HL-60/S4 treated with phorbol 12-myristate 13-acetate at 8.2 ng/mL for 4 days and 3 days (cell line): ENCODE data around the gene IQCF2.
"Not testable (repeated sequence)": the region's sequence is repeated elsewhere in the genome, so short reads cannot be mapped to it uniquely, and the experiment has no call there.

Experiments
- in situ Hi-C: fragments of 300-500 bp; cut with MboI; formaldehyde crosslinking; loops from 2 replicates; pipeline ENCODE4 v1.15.0; 2022; ENCODE audit warnings: low sequenced_read_pairs

IQCF2 gene

DNA sequence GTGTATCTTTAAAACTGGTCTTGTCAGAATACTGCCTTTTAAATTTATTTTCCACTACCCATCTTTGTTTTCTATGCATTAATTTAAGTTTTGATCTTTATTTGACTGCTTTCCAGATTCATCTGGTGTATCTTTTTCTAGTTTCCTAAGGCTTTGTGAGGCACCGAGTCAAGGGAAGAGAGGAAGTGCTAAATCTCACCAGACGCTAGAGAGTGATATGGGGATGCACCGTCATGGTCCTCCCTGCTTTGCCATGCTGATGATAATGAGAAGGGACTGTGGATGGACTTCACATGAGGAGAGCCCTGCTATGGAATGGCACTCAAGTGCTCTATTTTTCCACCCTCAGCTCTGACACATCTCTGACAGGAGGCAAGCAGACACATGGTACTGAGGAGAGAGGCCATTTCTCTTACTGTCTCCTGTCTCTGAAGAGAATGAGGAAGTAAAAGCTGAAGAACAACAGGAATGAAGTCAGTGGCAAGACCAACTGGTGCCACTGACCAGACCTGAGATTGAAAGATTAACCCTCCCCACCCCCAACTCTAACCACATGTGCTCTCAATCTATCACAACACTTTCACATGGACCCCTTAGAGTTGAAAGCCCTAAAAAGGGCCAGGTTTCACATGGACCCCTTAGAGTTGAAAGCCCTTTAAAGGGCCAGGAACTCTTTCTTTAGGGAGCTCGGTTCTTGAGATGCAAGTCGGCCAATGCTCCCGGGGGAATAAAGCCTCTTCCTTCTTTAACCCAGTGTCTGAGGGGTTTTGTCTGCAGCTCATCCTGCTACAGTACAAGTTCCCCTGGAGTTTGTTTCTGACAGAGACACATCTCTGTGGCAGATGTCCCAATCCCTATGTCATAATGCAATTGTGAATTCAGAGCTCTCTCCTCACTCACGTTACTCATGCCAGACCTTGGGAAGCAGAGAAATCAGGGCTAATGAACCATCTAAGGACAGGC, at the start of gene IQCF2:
TSS of gene IQCF2 (plus strand) at position 913 of the 963 bp plus-strand sequence. CDS start 52 bp downstream, outside the sequence.
- in situ Hi-C loops, result no loop called here

DNA sequence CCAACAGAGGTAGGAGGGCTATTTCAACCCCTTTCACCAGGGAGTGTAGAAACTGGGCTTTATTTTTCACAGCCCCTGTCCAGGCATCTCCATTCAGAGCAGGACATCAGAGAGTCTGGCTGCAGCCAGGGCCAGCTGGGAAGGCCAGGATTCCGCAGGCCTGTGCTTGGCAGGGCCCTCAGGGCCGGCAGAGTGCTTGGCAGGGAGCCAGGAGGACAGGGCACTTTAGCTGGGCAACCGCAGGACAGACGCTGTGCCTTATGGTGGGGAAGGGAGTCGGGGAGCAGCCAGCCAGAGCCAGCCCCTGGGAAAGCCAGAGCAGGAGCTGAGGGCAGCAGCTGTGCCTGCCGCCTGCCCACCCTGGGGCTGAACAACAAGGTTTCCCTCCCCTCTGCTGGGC, 47.9 kb upstream of the IQCF2 start:
- in situ Hi-C loops, result no loop called here

DNA sequence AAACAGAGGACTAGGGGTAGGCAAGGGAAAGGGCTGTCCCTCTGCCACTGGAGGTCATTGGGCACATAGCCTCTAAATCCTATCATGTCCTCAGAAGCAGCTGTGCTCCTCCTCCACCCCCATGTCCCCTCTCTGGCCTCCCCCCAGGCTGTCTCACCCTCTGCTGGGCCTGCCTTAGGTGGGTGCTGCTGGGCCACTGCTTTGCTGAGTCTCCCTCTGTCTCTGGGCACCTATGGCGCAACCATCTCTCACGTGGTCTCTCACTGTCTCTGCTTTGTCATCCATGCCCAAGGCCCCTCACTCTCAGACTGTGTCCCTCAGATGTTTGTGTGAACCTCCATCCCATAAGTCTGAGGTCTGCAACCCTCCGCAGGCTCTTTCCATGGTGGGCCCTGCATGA, 47.4 kb upstream of the IQCF2 start:
- in situ Hi-C loops, result no loop called here

DNA sequence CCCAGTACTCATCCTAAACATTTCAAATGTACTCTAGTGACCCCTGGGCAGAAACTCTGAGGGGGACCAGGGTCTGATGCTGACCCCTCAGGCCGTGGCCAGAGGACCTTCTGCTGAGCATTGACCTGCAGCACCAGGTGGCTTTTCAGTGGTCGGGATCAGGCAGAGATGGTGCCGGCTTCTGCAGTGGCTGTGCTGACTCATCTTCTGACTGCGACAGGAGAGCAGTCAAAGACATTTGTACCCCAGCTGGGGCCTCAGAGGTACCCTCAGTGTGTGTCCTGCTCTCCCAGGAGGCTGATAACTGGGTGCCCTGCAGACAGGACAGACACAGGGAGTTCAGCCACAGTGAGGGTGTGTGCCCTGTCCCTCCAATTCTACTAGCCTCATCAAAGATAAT, 45.8 kb upstream of the IQCF2 start:
- in situ Hi-C loops, result no loop called here

DNA sequence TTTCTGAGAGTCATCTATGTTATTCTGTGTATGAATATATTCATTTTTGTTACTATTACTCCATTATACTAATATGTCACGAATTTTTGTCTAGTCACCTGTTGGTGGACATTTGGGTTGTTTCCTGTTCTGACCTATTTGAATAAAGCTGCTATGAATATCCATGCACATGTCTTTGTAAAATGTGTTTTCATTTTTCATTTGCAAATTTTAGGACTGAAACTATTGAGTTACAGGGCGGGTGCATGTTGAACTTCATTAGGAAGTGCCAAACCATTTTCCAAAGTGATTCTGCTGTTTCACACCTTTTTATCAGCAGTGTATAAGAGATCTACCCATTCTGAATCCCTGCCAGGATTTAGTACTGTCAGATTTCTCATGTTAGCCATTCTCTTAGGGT, 44.7 kb upstream of the IQCF2 start:
- in situ Hi-C loops, result no loop called here

DNA sequence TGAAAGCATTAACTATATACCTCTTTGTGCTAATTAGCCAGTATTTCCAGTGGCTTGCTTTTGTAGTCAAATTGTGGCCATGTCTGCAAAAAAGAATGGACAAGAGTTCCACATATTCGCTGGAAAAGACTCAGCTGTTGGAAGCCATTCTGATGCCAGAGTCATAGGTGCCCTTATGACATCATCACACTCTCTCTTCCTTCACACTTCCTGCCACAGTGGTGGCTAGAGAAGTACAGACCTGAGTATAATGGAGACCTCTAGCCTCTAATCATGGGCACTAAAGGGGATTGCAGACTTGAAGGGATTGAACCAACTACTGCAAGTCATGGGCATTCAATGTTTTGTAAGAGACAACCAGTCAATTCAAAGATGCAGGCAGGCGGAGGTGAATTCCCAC, 44.0 kb upstream of the IQCF2 start:
- in situ Hi-C loops, result no loop called here

DNA sequence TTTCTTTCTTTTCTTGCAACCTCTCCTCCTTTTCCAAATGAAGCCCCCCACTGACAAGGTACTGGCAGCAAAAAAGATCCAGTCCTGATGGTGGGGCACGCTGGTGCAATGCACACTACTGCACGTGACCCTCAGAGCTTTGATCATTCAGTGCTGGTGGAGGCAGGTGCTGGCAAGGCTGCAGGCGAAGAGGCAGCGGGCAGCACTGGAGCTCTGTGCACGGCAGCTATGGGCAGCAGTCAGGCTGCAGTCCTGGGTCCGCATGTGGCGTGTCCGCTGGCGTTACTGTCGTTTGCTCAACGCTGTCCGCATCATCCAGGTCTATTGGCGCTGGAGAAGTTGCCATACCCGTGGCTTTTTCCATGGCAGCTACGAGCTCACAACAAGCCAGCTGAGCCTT, 42.3 kb upstream of the IQCF2 start:
- in situ Hi-C loops, result no loop called here

DNA sequence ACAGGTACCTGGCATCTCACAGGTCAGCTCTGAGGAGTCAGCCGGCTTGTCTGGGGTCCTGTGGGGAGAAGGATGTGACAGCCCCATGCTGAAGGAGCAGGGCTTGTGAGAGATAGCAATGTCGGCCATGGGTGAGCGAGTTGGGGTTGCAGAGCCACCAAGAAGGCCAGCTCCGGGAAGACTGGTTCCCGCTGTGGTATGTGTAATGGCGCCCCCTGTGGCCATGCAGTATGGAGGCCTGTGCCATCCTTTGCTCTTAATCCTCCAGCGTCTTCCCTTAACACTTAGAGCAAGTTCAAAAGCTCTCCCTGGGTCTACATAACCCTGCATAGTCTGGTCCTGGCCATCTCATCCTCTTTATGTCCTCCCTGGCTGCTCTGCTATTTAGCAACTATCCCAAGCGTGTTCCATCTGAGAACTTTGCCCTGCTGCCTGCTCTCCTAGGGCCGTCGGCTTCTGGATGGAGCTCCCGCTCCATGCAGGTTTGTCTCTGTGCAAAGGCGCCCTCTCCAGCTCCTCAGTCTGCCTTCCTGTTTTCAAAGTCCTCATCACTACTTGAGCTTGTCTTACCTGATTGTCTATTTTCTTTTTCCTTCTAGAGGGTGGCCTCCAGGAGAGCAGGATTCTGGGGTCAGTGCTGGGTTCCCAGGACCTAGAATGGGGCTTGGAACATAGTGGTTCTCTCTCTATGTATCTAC, 41.6 kb upstream of the IQCF2 start:
- in situ Hi-C loops, result no loop called here

DNA sequence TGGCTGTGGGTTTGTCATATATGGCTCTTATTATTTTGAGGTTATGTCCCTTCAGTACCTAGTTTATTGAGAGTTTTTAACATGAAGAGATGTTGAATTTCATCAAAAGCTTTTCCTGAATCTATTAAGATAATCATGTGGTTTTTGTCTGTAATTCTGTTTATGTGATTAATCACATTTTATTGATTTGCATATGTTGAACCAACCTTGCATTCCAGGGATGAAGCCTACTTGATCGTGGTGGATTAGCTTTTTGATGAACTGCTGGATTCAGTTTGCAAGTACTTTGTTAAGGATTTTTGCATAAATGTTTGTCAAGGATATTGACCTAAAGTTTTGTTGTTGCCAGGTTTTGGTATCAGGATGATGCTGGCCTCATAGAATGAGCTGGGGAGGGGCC, 33.1 kb upstream of the IQCF2 start:
- in situ Hi-C loops, result no loop called here

DNA sequence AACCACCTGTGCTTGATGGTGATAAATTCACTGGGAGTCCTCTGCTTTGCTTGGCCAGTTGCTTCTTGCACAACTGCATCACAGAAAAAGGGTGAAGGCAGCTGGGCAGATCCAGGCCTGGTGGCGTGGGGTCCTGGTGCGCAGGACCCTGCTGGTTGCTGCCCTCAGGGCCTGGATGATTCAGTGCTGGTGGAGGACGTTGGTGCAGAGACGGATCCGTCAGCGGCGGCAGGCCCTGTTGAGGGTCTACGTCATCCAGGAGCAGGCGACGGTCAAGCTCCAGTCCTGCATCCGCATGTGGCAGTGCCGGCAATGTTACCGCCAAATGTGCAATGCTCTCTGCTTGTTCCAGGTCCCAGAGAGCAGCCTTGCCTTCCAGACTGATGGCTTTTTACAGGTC, 31.1 kb upstream of the IQCF2 start:
- in situ Hi-C loops, result no loop called here

DNA sequence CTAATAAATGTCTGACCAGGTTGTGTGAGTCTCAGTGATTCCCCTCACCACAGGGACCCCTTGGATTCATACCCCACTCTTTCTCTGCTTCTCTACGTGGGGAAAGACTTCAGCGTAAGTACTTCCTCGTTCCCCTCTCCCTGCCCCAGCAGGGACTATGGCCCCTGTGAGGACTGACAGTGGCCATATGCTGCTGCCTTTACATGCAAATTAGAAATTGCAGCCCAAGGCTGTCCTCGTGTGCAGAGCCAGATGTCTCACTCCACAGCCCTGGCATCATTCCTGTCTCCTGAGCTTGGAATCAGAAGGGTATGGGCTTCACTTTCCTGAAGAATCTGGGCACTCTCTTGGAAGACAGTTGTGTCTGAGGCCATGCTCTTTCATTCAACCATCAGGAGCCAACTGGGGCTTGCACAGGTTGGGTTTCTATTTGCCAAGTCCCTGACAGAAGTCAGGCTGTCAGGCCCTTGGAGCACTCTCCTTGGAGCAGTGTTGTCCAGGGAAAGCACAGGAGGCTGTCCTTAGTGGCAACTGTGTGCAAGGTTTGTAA, 30.5 kb upstream of the IQCF2 start:
- in situ Hi-C loops, result no loop called here

DNA sequence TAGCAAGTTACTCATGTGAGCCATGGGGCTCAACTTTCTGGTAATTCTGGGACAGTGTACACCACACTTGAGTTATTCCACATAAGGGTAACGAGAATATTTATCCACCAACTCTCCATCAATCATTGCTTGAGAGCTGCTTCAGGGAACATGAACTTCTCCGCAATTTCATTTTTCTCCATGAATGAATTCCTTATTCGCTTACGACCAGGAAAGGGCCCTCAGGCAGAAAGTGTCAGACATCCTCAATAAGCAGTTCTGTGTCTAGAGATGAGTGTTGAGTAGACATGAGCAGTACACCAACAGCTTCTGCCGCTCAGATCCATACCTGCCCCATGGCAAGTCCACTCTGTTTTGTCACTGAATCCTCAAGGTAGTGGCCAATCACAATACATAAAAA, 24.8 kb upstream of the IQCF2 start:
- in situ Hi-C loops, result no loop called here

DNA sequence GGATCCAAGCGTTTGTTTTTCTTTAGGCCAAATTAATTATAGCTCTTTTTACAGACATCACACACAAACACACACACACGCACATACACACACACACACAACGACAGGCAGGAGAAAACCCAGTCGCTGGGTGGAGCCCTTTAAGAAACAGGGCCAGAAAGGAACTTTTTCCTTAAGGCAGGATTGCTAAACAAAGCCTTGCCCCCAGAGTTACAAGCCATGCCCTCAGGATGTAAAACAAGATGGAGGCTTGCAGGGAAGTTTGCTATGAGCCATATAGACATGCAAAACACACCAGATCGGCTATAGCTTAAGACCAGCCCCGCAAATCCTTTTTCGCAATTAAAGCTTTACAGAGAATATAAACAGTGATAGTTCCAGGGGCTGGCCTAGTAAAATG, 16.3 kb upstream of the IQCF2 start:
- in situ Hi-C loops, result no loop called here

DNA sequence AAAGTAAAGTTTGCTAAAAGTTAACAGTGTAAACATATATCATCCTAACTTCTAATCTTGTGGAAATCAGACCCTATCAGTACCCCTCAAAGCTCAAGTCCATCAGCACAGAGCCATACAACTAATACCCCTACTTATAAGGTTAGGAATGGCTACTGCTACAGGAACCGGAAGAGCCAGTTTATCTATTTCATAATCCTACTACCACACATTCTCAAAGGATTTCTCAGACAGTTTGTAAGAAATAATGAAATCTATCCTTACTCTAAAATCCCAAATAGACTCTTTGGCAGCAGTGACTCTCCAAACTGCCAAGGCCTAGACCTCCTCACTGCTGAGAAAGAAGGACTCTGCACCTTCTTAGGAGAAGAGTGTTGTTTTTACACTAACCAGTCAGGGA, 6.0 kb upstream of the IQCF2 start:
- in situ Hi-C loops, result not testable (repeated sequence)

DNA sequence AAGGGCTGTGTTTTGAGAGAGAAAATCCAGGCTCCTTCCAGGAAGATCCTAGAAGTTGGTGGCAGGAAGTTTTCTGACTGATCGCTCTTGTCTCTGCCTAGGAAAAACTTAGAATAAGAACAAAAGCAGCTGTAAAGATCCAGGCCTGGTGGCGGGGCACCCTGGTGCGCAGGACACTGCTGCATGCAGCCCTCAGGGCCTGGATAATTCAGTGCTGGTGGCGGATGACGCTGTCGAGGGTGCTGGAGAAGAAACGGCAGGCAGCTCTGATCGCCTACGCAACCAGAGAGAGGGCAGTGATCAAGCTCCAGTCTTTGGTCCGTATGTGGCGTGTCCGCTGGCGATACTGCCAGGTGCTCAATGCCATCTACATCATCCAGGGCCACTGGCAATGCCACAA, 1.5 kb downstream of the IQCF2 start:
- in situ Hi-C loops, result no loop called here

DNA sequence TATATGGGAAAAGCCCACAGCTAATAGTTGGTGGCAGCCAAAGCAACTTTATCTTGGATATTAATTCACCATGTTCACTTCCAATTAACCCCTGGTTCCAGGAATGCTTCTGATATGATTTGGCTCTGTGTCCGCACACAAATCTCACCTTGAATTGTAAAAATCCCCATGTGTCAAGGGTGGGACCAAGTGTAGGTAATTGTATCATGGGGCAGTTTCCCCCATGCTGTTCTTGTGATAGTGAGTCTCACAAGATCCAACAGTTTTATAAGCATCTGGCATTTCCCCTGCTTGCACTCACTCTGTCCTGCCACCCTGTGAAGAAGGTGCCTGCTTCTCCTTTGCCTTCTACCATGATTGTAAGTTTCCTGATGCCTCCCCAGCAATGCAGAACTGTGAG, 7.5 kb downstream of the IQCF2 start:
- in situ Hi-C loops, result not testable (repeated sequence)

DNA sequence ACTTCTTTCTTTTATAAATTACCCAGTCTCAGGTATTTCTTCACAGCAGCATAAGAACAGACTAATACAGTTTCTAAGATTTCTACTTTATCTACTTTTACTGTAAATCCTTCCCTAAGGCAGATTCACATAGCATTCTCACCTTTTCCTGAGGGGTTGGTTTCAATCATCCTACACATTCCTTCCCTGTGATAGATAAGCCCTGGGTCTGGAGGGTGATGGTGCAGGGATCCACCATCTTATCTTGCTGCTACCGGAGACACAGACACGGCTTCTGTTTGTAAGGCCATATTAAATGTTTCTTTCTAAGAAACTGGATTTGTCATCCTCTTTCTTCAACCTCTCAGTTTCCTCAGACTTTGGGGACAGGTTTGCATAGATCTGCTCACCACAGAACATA, 7.9 kb downstream of the IQCF2 start:
- in situ Hi-C loops, result no loop called here

DNA sequence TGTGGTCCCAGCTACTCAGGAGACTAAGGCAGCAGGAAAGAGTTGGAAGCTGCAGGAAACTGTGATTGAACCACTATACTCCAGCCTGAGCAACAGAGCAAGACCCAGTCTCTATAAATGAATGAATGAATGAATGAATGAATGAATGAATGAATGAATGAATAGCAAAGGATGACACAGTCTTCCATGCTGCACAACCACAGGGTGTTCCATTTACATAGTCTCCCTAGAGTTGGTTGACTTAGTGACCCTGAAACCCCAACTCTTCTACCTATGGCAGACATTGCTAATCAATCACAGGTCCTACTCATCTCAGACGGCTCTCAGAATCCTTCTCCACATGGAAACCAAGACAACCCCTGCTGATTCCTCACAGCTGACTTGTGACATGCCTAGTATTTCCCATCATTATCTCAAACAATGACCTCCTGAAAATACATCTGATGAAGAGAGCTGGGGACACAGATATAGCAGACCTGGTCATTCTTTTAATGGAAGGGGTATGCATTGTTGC, 11.9 kb downstream of the IQCF2 start:
- in situ Hi-C loops, result no loop called here

DNA sequence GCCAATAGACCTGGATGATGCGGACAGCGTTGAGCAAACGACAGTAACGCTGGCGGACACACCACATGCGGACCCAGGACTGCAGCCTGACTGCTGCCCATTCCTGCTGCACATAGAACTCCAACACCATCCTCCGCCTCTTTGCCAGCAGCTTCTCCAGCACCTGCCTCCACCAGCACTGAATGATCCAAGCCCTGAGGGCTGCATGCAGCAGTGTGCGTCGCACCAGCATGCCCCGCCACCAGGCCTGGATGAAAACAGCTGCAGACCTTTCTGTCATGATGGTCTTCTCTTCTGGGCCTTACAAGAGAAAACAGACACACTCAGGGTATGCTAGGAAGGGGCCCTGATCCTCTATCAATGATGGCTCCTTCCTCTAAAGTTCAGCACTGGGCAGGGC, 12.5 kb downstream of the IQCF2 start:
- in situ Hi-C loops, result no loop called here

DNA sequence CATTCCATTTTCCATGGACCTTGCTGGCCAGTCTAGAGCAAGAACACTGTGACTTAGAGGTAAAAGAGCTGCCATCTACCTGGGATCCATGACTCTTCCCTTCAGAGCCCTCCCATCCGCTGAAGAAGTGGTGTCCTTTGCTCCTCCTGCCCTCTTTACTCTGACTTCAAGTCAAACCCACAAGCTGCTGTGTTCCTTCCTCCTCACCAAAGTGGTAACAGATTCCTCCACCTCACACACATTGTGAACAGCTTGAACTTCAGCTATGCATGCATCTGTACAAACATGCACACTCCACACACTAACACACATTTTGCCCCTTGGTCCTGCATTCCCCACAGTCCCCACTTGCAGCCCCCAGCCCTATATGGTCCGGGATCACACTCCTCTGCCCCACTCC, 13.0 kb downstream of the IQCF2 start:
- in situ Hi-C loops, result no loop called here

DNA sequence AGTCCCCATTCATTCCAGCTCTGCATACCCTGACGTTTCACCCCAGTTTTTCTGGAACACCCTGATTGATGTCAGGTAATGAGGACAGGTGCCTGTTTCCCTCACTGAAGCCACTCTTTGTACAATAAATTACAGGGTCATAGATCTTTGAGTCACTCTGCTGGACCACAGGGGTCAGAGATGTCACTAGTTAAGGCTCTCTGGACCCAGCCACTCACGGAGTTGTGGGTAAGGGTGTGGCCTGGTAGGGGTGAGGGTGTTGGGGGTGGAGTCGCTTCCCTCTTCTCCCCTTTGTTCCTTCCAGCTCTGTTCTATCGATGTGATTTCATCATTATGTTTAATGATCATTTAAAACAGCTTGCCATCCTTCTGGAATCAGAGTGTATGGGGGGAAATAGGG, 13.5 kb downstream of the IQCF2 start:
- in situ Hi-C loops, result no loop called here

DNA sequence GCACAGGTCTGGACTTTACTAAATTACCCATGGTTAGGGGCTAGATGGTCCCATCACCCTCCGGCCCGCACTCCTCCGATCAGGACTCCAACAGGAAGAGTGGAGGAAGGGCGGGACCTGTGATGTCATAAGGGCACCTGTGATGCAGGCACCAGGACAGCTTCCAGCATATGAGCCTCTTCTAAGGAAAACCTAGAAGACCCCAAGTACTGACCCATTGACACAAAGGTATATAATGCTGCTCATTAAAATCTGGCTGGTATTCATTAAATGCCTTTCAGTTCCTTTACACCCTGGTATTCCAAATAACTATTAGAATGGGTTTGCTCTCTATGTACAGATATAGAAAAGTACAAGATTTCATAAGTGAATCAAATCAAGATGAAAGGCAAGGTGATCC, 14.1 kb downstream of the IQCF2 start, which contains the start of gene IQCF5:
TSS of gene IQCF5 (minus strand) at position 101 of the 400 bp plus-strand sequence. CDS start at position 31, 70 bp downstream.
- in situ Hi-C loops, result no loop called here
